Activated CD8-positive, alpha-beta T cell treated with anti-CD3 and anti-CD28 coated beads for 36 hours (primary cell): ENCODE measurements around the gene RSPH9. TPM values are rescaled to one million over a fixed set of nuclear protein-coding genes. Genes with fewer than 3 reads are reported as not detected.
A peak's percentile ranks its signal among the peaks of the same experiment; 100 is the strongest.

Experiments
- ATAC-seq: fragments of 200-7000 bp; cut with Tn5 transposase; one replicate; pipeline ENCODE4 v1.10.0; 2021; ENCODE audit warnings: mild to moderate bottlenecking, moderate library complexity
- CTCF ChIA-PET: fragments of 350-600 bp; sonication (Branson Sonifier 250); formaldehyde crosslinking; loops from one replicate; lab custom pipeline; 2021; ENCODE audit warnings: antibody characterized with exemption; lab: Charles Lee
- POLR2A ChIA-PET: fragments of 350-600 bp; sonication (Branson Sonifier 250); formaldehyde crosslinking; loops from one replicate; lab custom pipeline; 2021; ENCODE audit warnings: antibody characterized with exemption; lab: Charles Lee
- DNase-seq: peaks from one replicate; pipeline ENCODE4 v3.0.0-alpha.2; 2020
- H3K27ac Mint-ChIP-seq: one replicate; pipeline ENCODE4 v1.8.0; 2021; ENCODE audit warnings: mild to moderate bottlenecking, mixed read lengths
- H3K27me3 Mint-ChIP-seq: one replicate; pipeline ENCODE4 v1.8.0; 2021; ENCODE audit warnings: mixed read lengths
- H3K36me3 Mint-ChIP-seq: one replicate; pipeline ENCODE4 v1.8.0; 2021; ENCODE audit warnings: low read depth, mixed read lengths
- H3K4me1 Mint-ChIP-seq: one replicate; pipeline ENCODE4 v1.8.0; 2021; ENCODE audit warnings: low read depth, mixed read lengths
- H3K4me3 Mint-ChIP-seq: one replicate; pipeline ENCODE4 v1.8.0; 2021; ENCODE audit warnings: mild to moderate bottlenecking, moderate library complexity, mixed read lengths
- H3K9me3 Mint-ChIP-seq: one replicate; pipeline ENCODE4 v1.8.0; 2021; ENCODE audit warnings: mixed read lengths
- intact Hi-C: fragments of 100-400 bp; cut with micrococcal nuclease; formaldehyde crosslinking; loops from one replicate; pipeline ENCODE4 v1.10.0; 2022
- total RNA-seq, 2 experiments: library from RNA; stranded (reverse); gene quantifications; one replicate each; pipeline ENCODE4 v1.2.3, GENCODE V29; 2021
- TF ChIP-seq, protein P1 (sequence below): fragments of 200-600 bp; IDR thresholded peaks from one replicate; pipeline ENCODE4 v1.8.0; 2022; ENCODE audit warnings: antibody characterized with exemption, mild to moderate bottlenecking

Gene RSPH9
- total RNA-seq, 2 experiments from 2014 or later = 0.11 TPM; not detected in 1

DNA sequence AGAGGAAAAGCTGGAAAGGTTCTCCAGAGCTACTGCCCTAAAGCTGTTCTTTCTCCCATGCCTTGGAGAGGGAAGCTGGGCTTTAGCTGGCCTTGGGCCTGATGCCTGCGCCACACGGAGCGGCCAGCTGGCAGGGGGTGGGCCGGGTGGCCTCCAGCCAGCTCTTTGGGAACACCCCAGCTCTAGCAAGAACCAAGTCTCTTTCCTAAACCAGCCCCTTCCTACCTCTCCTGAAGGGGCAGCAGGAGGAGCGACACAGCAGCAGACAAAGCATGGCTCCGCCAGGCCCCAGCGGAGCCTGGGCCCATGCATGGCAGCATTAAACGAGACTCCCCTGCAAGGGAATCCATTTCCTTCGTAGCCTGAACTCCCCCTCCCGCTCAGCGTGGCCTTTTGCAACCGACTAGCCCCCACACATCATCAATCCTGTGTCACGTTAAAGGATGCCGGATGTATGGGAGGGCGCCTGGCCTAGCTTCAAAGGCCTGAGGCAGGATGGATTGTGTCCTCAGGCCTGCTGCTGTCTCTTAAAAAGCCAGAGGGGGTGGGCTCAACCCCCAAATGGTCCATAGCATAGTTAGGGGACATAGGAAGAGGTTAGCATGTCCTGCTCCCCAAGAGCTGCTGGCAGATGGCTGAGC lies 28.7 kb downstream of the RSPH9 start:
- ATAC-seq (no peak), DNase-seq (no peak)
- H3K36me3 Mint-ChIP-seq = peaks cover 22% of the 10 kb centered on the region
- no peak overlapping the region for H3K4me3 Mint-ChIP-seq
- H3K27me3 Mint-ChIP-seq = no peaks in the 10 kb centered on the region
- POLR2A ChIA-PET = interaction anchor here (0.6 to 0.8 kb wide), 2 partner anchors 8 to 13 kb away, joined by 3 to 4 read pairs; no protein-coding TSS in a partner anchor
- TF ChIP-seq, protein P1, sequence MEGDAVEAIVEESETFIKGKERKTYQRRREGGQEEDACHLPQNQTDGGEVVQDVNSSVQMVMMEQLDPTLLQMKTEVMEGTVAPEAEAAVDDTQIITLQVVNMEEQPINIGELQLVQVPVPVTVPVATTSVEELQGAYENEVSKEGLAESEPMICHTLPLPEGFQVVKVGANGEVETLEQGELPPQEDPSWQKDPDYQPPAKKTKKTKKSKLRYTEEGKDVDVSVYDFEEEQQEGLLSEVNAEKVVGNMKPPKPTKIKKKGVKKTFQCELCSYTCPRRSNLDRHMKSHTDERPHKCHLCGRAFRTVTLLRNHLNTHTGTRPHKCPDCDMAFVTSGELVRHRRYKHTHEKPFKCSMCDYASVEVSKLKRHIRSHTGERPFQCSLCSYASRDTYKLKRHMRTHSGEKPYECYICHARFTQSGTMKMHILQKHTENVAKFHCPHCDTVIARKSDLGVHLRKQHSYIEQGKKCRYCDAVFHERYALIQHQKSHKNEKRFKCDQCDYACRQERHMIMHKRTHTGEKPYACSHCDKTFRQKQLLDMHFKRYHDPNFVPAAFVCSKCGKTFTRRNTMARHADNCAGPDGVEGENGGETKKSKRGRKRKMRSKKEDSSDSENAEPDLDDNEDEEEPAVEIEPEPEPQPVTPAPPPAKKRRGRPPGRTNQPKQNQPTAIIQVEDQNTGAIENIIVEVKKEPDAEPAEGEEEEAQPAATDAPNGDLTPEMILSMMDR = no peak
- H3K27ac Mint-ChIP-seq = no peak overlapping the region
- H3K9me3 Mint-ChIP-seq = no peaks in the 10 kb centered on the region
- CTCF ChIA-PET = interaction anchor here (1.1 kb wide), 1 partner anchor 101 kb away, joined by 3 read pairs; no protein-coding TSS in a partner anchor
- intact Hi-C loops = no loop called here
- H3K4me1 Mint-ChIP-seq = peaks cover 24% of the 10 kb centered on the region

DNA sequence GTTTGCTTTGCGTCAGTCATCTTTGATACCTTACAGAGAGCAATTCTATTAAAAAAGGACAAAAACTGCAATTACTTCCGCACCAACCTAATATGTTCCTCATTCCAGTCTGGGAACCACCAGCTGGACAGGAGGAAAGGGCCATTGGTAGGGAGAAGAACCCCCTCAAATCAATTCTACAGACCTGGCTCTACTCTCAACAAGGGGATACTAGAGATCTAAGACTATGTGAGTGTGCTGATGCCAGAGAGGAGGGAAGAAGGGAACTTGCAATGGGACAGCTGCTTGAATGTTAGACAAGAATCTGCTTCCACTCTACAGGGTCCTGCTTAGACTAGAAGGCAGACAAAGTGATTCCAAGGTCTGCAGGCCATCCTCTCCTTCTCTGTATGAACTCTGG lies 29.5 kb downstream of the RSPH9 start:
- intact Hi-C loops = no loop called here
- TF ChIP-seq, protein P1 = no peak
- Mint-ChIP-seq H3K27ac (peak overlapping the region; percentile 19), H3K27me3 (no peaks in the 10 kb centered on the region), H3K4me1 (peaks cover 17% of the 10 kb centered on the region), H3K36me3 (peaks cover 24% of the 10 kb centered on the region), H3K9me3 (no peaks in the 10 kb centered on the region), H3K4me3 (no peak overlapping the region)
- ChIA-PET POLR2A (interaction anchor here (0.6 to 1.2 kb wide), 2 partner anchors 12 to 64 kb away, joined by 3 to 4 read pairs; no protein-coding TSS in a partner anchor), CTCF (no interaction called here)
- no peak for DNase-seq
- no peak for ATAC-seq

DNA sequence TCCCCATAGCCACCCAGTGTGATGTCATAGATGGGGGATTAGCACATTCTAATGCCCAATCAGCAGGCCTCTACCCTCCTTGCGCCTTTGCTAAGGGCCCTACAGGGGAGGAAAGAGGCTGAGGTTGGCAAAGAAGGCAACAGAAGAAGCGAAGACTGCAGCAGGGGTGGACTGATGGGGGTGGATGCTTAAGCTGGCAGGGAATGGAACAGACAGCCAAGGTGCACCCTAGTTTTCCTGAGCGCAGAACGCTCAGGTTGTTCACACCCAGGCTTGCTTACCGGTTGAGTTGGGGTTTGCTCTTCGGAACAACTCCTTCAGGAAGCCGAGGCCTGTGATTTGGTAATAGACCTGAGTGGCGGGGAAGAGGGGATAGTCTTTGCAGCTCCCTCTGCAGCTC lies 30.1 kb downstream of the RSPH9 start:
- H3K9me3 Mint-ChIP-seq = no peaks in the 10 kb centered on the region
- peaks cover 10% of the 10 kb centered on the region for H3K4me1 Mint-ChIP-seq
- ChIA-PET CTCF (no interaction called here), POLR2A (interaction anchor here (1.0 to 1.2 kb wide), 2 partner anchors 9 to 64 kb away, joined by 3 to 4 read pairs; no protein-coding TSS in a partner anchor)
- TF ChIP-seq, protein P1 = no peak
- peaks cover 24% of the 10 kb centered on the region for H3K36me3 Mint-ChIP-seq
- intact Hi-C loops = no loop called here
- H3K4me3 Mint-ChIP-seq = no peak overlapping the region
- no peaks in the 10 kb centered on the region for H3K27me3 Mint-ChIP-seq
- no peak for DNase-seq
- ATAC-seq = no peak
- H3K27ac Mint-ChIP-seq = no peak overlapping the region

DNA sequence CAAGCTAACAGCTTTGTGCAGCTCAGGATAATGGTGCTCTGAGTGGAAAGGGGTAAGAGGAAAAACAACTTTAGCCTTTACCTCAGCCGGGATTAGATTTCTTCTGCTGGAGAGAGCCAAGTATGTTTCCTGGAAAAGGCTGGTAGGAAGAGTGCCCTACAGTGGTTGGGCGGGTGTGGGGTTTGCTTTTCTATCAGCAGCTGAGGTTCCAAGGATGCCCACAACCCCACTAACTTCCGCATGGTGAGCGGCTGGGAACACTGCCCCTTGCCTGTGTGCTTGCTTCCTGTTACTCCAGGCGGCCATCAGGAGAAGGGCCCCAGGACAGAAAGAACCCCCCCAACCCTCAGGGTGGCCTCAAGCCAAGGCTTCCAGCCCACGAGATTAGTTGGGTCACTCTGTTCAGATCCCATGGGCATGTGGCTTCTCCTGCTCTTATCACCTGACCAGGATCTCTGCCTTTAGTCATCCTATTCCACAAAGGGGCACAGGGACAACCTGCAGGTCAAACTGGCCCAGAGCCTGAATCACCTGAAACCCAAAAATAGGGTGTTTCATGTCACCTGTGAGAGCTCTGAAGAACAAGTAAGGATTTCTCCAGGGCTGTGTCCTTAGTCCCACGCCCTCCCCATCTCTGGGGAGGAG lies 32.2 kb downstream of the RSPH9 start:
- TF ChIP-seq, protein P1 = no peak
- Mint-ChIP-seq H3K27me3 (no peaks in the 10 kb centered on the region), H3K27ac (no peak overlapping the region), H3K4me1 (no peaks in the 10 kb centered on the region), H3K36me3 (peaks cover 26% of the 10 kb centered on the region), H3K4me3 (no peak overlapping the region), H3K9me3 (no peaks in the 10 kb centered on the region)
- intact Hi-C loops = no loop called here
- ChIA-PET CTCF (interaction anchor here (0.9 to 2.8 kb wide), 4 partner anchors 8 to 69 kb away, joined by 4 to 17 read pairs (median 4); partner anchors contain the start of gene MRPS18A), POLR2A (interaction anchor here (1.0 to 1.3 kb wide), 2 partner anchors 9 to 16 kb away, joined by 3 to 4 read pairs; no protein-coding TSS in a partner anchor)
- DNase-seq (no peak), ATAC-seq (no peak)

DNA sequence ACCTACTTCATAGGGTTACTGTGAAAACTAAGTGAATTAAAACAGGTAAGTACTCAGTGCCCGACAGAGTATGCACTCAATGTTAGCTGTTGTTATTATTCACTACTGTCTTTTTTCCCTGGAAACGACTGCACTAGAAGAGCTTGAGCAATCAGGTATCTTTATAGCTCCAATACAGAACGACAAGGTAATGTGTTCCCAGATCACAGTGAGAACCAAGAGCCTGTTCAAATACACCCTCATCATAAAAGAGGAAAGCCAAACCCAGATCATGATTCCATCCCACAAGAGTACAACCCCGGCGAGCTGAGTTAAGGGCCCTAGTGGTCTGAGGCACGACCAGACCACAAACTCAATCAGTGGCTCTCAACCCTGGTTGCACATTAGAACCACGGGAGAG lies 32.9 kb downstream of the RSPH9 start:
- Mint-ChIP-seq H3K4me3 (no peak overlapping the region), H3K9me3 (no peaks in the 10 kb centered on the region), H3K36me3 (peaks cover 26% of the 10 kb centered on the region), H3K4me1 (peaks cover 4% of the 10 kb centered on the region), H3K27ac (no peak overlapping the region), H3K27me3 (no peaks in the 10 kb centered on the region)
- ChIA-PET CTCF (interaction anchor here (0.9 to 2.8 kb wide), 4 partner anchors 8 to 70 kb away, joined by 4 to 17 read pairs (median 4); partner anchors contain the start of gene MRPS18A), POLR2A (interaction anchor here (1.0 to 1.3 kb wide), 2 partner anchors 10 to 17 kb away, joined by 3 to 4 read pairs; no protein-coding TSS in a partner anchor)
- ATAC-seq = no peak
- TF ChIP-seq, protein P1 = no peak
- no peak for DNase-seq
- intact Hi-C loops = no loop called here
